ENCODE data around the gene CACNA1S. TPM values are rescaled to one million over a fixed set of nuclear protein-coding genes. Genes with fewer than 3 reads are reported as not detected.

Gene CACNA1S
- total and polyA plus RNA-seq, 2 donors (not counting 1 experiment from before 2014, with no cell fraction given) = not detected

- no peaks in the 10 kb centered on the region for H3K27me3 ChIP-seq (replicated peaks in 1 of 4; ENCODE audit: control extremely low read depth in 1 of 4, control insufficient read depth in 3 of 4, insufficient read depth in 4 of 4, low read length in 3 of 4)
- no peak overlapping the region for H3K4me3 ChIP-seq (ENCODE audit: control extremely low read depth in 1 of 5, extremely low read depth in 1 of 5, insufficient read depth in 1 of 5, low read depth in 2 of 5, low read length in 4 of 5)
- H3K4me1 Mint-ChIP-seq = no peaks in the 10 kb centered on the region
- H2AFZ ChIP-seq (ENCODE audit: insufficient read depth, low read depth, low read length, poor library complexity, severe bottlenecking) = no peak overlapping the region
- POLR2A ChIA-PET = no interaction called here
- peaks cover 3% of the 10 kb centered on the region for H3K9me3 Mint-ChIP-seq (ENCODE audit: insufficient read depth)
- no peaks in the 10 kb centered on the region for H3K79me2 ChIP-seq (ENCODE audit: control insufficient read depth, insufficient read depth, low read length)
- H3K9ac ChIP-seq (ENCODE audit: low read length) = no peak overlapping the region
- H3K27me3 Mint-ChIP-seq = no peaks in the 10 kb centered on the region
- H3K4me1 ChIP-seq (ENCODE audit: control insufficient read depth in 2 of 2, insufficient read depth in 2 of 2, low read length in 2 of 2) = no peaks in the 10 kb centered on the region
- peaks cover 0 to 5% of the 10 kb centered on the region in 2 experiments for H3K36me3 ChIP-seq (replicated peaks in 1 of 2; ENCODE audit: control extremely low read depth in 1 of 2, control insufficient read depth in 1 of 2, extremely low read depth in 1 of 2, insufficient read depth in 2 of 2, low read length in 1 of 2)
- CTCF ChIA-PET = interaction anchor here (1.1 kb wide), 1 partner anchor 20 kb away, joined by 3 read pairs; no protein-coding TSS in a partner anchor
- H3K4me2 ChIP-seq (replicated peaks; ENCODE audit: low read depth, low read length, poor library complexity, severe bottlenecking) = no peak overlapping the region
- intact Hi-C loops (cut with micrococcal nuclease) = no loop called here
- no peak overlapping the region for H3K27ac Mint-ChIP-seq
- no peak overlapping the region for H3K27ac ChIP-seq (ENCODE audit: low read length in 2 of 2)
- 94% methylated on average over 3 of the region's 6 CpGs for WGBS (ENCODE audit: insufficient coverage)
- H4K20me1 ChIP-seq (ENCODE audit: control insufficient read depth, insufficient read depth, low read length, poor library complexity, severe bottlenecking) = no peaks in the 10 kb centered on the region
- DNase-seq = no peak
- ATAC-seq (ENCODE audit: low read depth) = no peak
- no peaks in the 10 kb centered on the region for H3K9me3 ChIP-seq (ENCODE audit: control extremely low read depth in 1 of 3, control insufficient read depth in 2 of 3, insufficient read depth in 1 of 3, low read length in 2 of 3)
- no peak for TF ChIP-seq EZH2 (IDR thresholded peaks at IDR 0.05; ENCODE audit: borderline replicate concordance, insufficient read depth, low read depth, low read length, poor library complexity, severe bottlenecking)
- TF ChIP-seq CTCF (IDR thresholded peaks at IDR 0.05) = no peak
- no peak overlapping the region for H3K4me3 Mint-ChIP-seq
Measured at GRCh38 chr1:201134405-201134804, 22.2 kb upstream of the CACNA1S start.

- Histone ChIP-seq H3K4me1 (ENCODE audit: control insufficient read depth in 2 of 2, insufficient read depth in 2 of 2, low read length in 2 of 2) (no peaks in the 10 kb centered on the region), H3K79me2 (ENCODE audit: control insufficient read depth, insufficient read depth, low read length) (no peaks in the 10 kb centered on the region), H3K4me3 (ENCODE audit: control extremely low read depth in 1 of 5, extremely low read depth in 1 of 5, insufficient read depth in 1 of 5, low read depth in 2 of 5, low read length in 4 of 5) (no peak overlapping the region), H2AFZ (ENCODE audit: insufficient read depth, low read depth, low read length, poor library complexity, severe bottlenecking) (no peak overlapping the region), H4K20me1 (ENCODE audit: control insufficient read depth, insufficient read depth, low read length, poor library complexity, severe bottlenecking) (no peaks in the 10 kb centered on the region), H3K4me2 (replicated peaks; ENCODE audit: low read depth, low read length, poor library complexity, severe bottlenecking) (no peak overlapping the region), H3K27ac (ENCODE audit: low read length in 2 of 2) (no peak overlapping the region), H3K36me3 (replicated peaks in 1 of 2; ENCODE audit: control extremely low read depth in 1 of 2, control insufficient read depth in 1 of 2, extremely low read depth in 1 of 2, insufficient read depth in 2 of 2, low read length in 1 of 2) (peaks cover 0 to 1% of the 10 kb centered on the region in 2 experiments), H3K9me3 (ENCODE audit: control extremely low read depth in 1 of 3, control insufficient read depth in 2 of 3, insufficient read depth in 1 of 3, low read length in 2 of 3) (no peaks in the 10 kb centered on the region), H3K9ac (ENCODE audit: low read length) (no peak overlapping the region), H3K27me3 (replicated peaks in 1 of 4; ENCODE audit: control extremely low read depth in 1 of 4, control insufficient read depth in 3 of 4, insufficient read depth in 4 of 4, low read length in 3 of 4) (peaks cover 0 to 3% (median 0%) of the 10 kb centered on the region in 4 experiments)
- H3K27me3 Mint-ChIP-seq = no peaks in the 10 kb centered on the region
- POLR2A ChIA-PET = no interaction called here
- TF ChIP-seq EZH2 (IDR thresholded peaks at IDR 0.05; ENCODE audit: borderline replicate concordance, insufficient read depth, low read depth, low read length, poor library complexity, severe bottlenecking) = no peak
- no peak for TF ChIP-seq CTCF (IDR thresholded peaks at IDR 0.05)
- DNase-seq = no peak
- CTCF ChIA-PET = no interaction called here
- H3K27ac Mint-ChIP-seq = no peak overlapping the region
- WGBS (ENCODE audit: insufficient coverage) = 86% methylated on average over 4 of the region's 4 CpGs
- H3K4me3 Mint-ChIP-seq = no peak overlapping the region
- no peak for ATAC-seq (ENCODE audit: low read depth)
- intact Hi-C loops (cut with micrococcal nuclease) = no loop called here
- peaks cover 3% of the 10 kb centered on the region for H3K9me3 Mint-ChIP-seq (ENCODE audit: insufficient read depth)
- no peaks in the 10 kb centered on the region for H3K4me1 Mint-ChIP-seq
Measured at GRCh38 chr1:201131398-201131797, 19.2 kb upstream of the CACNA1S start.

Measured in B cell (primary cell).